B cell (primary cell): ENCODE data around the gene EGFL8. TPM values are rescaled to one million over a fixed set of nuclear protein-coding genes. Genes with fewer than 3 reads are reported as not detected.

ENCODE experiments used
- ATAC-seq: fragments of 200-7000 bp; cut with Tn5 transposase; one replicate; pipeline ENCODE4 v1.10.0; 2021; ENCODE audit warnings: low read depth, mild to moderate bottlenecking, moderate number of reproducible peaks, moderate library complexity
- CTCF ChIA-PET: fragments of 350-600 bp; sonication (Branson Sonifier 250); formaldehyde crosslinking; loops from one replicate; lab custom pipeline; 2021; ENCODE audit warnings: antibody characterized with exemption, inconsistent platforms; lab: Charles Lee
- POLR2A ChIA-PET: fragments of 350-600 bp; sonication (Branson Sonifier 250); formaldehyde crosslinking; loops from one replicate; lab custom pipeline; 2021; ENCODE audit warnings: antibody characterized with exemption; lab: Charles Lee
- DNase-seq: peaks from one replicate; pipeline ENCODE4 v3.0.0; 2013
- H2AFZ ChIP-seq: 2 replicates; pipeline ENCODE4 v1.6.1; 2012; ENCODE audit warnings: mild to moderate bottlenecking, low read depth, low read length; ENCODE audit not compliant: insufficient read depth, poor library complexity, severe bottlenecking
- H3K27ac ChIP-seq, 2 donors: 1 replicate in 1 of 2; 2 replicates in 1 of 2; pipeline ENCODE4 v1.5.1; 2012 to 2013; ENCODE audit warnings: low read length in 2 of 2, mild to moderate bottlenecking in 2 of 2, moderate library complexity in 1 of 2
- H3K27me3 ChIP-seq, 4 experiments: fragments of 200-600 bp in 1 of 4; sonication (generic) in 1 of 4; replicated peaks in 1 of 4; 1 replicate in 2 of 4; 2 replicates in 2 of 4; pipeline versions ENCODE4 v1.6.1 to v1.7.0; 2013 to 2016; ENCODE audit warnings: low read length in 3 of 4, mild to moderate bottlenecking in 2 of 4, mixed read lengths in 1 of 4, moderate library complexity in 1 of 4; ENCODE audit not compliant: insufficient read depth in 4 of 4, control insufficient read depth in 3 of 4; ENCODE audit errors: control extremely low read depth in 1 of 4
- H3K36me3 ChIP-seq, 2 experiments: replicated peaks in 1 of 2; 1 replicate in 1 of 2; 2 replicates in 1 of 2; pipeline versions ENCODE4 v1.6.1 to v1.7.1; 2013; ENCODE audit warnings: low read length in 1 of 2; ENCODE audit not compliant: insufficient read depth in 2 of 2, control insufficient read depth in 1 of 2; ENCODE audit errors: control extremely low read depth in 1 of 2, extremely low read depth in 1 of 2
- H3K4me1 ChIP-seq, 2 donors: fragments of 200-600 bp in 1 of 2; sonication (generic) in 1 of 2; 1 replicate in 1 of 2; 2 replicates in 1 of 2; pipeline versions ENCODE4 v1.5.1 to v1.6.1; 2013 to 2017; ENCODE audit warnings: low read length in 2 of 2; ENCODE audit not compliant: control insufficient read depth in 2 of 2, insufficient read depth in 2 of 2
- H3K4me2 ChIP-seq: replicated peaks from 2 replicates; pipeline ENCODE3; 2012; ENCODE audit warnings: mild to moderate bottlenecking, low read depth, low read length; ENCODE audit not compliant: poor library complexity, severe bottlenecking
- H3K4me3 ChIP-seq, 5 experiments: fragments of 200-600 bp in 1 of 5; sonication (generic) in 1 of 5; 1 replicate in 3 of 5; 2 replicates in 2 of 5; pipeline versions ENCODE4 v1.5.1 to v1.7.0; 2011 to 2016; ENCODE audit warnings: low read length in 4 of 5, mild to moderate bottlenecking in 4 of 5, low read depth in 2 of 5, control low read depth in 1 of 5, moderate library complexity in 1 of 5; ENCODE audit not compliant: insufficient read depth in 1 of 5; ENCODE audit errors: control extremely low read depth in 1 of 5, extremely low read depth in 1 of 5
- H3K79me2 ChIP-seq: fragments of 200-600 bp; sonication (generic); one replicate; pipeline ENCODE4 v1.6.0; 2016; ENCODE audit warnings: low read length; ENCODE audit not compliant: control insufficient read depth, insufficient read depth
- H3K9ac ChIP-seq: fragments of 200-600 bp; sonication (generic); 2 replicates; pipeline ENCODE4 v1.6.1; 2017; ENCODE audit warnings: mild to moderate bottlenecking, low read length, moderate library complexity
- H3K9me3 ChIP-seq, 3 donors: one replicate each; pipeline versions ENCODE4 v1.6.1 to v1.7.1; 2013; ENCODE audit warnings: low read length in 2 of 3; ENCODE audit not compliant: control insufficient read depth in 2 of 3, insufficient read depth in 1 of 3; ENCODE audit errors: control extremely low read depth in 1 of 3
- H4K20me1 ChIP-seq: 2 replicates; pipeline ENCODE4 v1.6.0; 2012; ENCODE audit warnings: mild to moderate bottlenecking, low read length; ENCODE audit not compliant: insufficient read depth, control insufficient read depth, poor library complexity, severe bottlenecking
- H3K27ac Mint-ChIP-seq: one replicate; pipeline ENCODE4 v1.8.0; 2021; ENCODE audit warnings: mixed read lengths
- H3K27me3 Mint-ChIP-seq: one replicate; pipeline ENCODE4 v1.8.0; 2021; ENCODE audit warnings: mixed read lengths
- H3K4me1 Mint-ChIP-seq: one replicate; pipeline ENCODE4 v1.8.0; 2021; ENCODE audit warnings: mixed read lengths
- H3K4me3 Mint-ChIP-seq: one replicate; pipeline ENCODE4 v1.8.0; 2021; ENCODE audit warnings: mixed read lengths
- H3K9me3 Mint-ChIP-seq: one replicate; pipeline ENCODE4 v1.8.0; 2022; ENCODE audit warnings: mixed read lengths; ENCODE audit not compliant: insufficient read depth
- CTCF ChIP-seq: fragments of 200-600 bp; IDR thresholded peaks from one replicate; pipeline ENCODE4 v1.8.0; 2022; ENCODE audit warnings: antibody characterized with exemption, mild to moderate bottlenecking
- EZH2 ChIP-seq: IDR thresholded peaks from 2 replicates; pipeline ENCODE4 v1.6.1; 2012; ENCODE audit warnings: borderline replicate concordance, low read depth, mild to moderate bottlenecking, moderate library complexity, low read length; ENCODE audit not compliant: insufficient read depth, poor library complexity, severe bottlenecking
- WGBS: methylation state at CpG from one replicate; pipeline ENCODE4 v1.1.5; 2013; ENCODE audit warnings: missing lambda C conversion rate; ENCODE audit not compliant: insufficient coverage; 5-methylcytosine and 5-hydroxymethylcytosine counted together
- intact Hi-C: fragments of 100-400 bp; cut with micrococcal nuclease; formaldehyde crosslinking; loops from one replicate; pipeline ENCODE4 v1.10.0; 2022
- polyA plus RNA-seq: library from polyadenylated mRNA; depleted of rRNA; stranded (reverse); fragments of >200 nt; gene quantifications from 2 replicates; pipeline ENCODE4 v1.2.3, GENCODE V29; 2012
- total RNA-seq, 2 donors: library from RNA; stranded (reverse); fragments of 120-200 nt in 1 of 2; gene quantifications; 1 replicate in 1 of 2; 2 replicates in 1 of 2; pipeline versions ENCODE4 v1.2.3 to v1.2.4, GENCODE V29; 2013 to 2022

Gene EGFL8
- total and polyA plus RNA-seq, 2 donors (not counting 1 experiment from before 2014, with no cell fraction given), result 0.91 to 3.9 TPM

DNA sequence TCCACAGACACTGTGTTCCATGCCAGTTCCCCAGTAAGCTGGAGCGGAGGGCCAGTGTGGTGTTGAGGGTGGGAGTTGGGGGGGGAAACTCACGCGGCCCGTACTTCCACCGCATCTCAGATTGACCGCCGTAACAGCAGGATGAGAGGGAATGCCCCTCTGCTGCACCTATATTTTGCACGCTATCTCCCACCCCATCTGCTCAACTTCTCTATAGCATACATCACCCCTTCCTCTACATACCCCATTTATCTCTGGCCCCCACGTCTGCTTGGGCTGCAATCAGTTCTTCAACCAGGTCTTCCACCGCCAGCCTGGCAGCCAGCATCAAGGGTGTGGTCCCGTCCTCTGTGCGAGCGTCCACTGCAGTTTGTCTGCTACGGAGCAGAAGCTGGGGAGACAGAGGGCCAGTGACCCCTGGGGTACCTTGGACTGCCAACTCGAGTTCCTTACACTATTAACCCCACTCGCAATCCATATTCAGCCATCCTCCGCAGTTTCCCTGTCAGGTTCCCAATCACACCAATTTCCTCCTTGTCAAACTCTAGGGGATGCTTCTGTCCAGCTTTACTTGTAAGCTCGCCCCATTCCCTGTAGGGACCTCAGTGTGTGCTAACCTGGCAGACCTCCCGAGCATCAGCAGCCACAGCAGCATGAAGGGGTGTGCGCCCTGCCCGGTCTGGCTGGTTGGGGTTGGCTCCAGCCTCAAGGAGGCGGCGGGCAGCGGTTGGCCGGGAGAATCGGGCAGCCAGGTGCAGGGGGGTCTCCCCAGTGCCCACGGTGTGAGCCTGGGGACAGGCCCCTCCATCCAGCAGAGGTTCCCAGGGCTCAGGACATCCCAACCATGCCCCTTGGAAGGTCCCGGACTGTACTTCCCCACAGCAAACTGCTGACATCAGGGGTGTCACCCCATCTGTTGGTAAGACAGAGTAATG lies 32.6 kb downstream of the EGFL8 start:
- no peaks in the 10 kb centered on the region for H3K27me3 Mint-ChIP-seq
- H3K4me1 Mint-ChIP-seq, result peaks cover 46% of the 10 kb centered on the region
- DNase-seq (peak; percentile 70), ATAC-seq (no peak)
- intact Hi-C loops, result loop anchor here (2.0 to 10.0 kb wide), 9 partner anchors 50 to 775 kb away; partner anchors contain the start of genes BAG6, CLIC1, CSNK2B and EHMT2
- no peaks in the 10 kb centered on the region for H3K27me3 ChIP-seq
- ChIA-PET CTCF (interaction anchor here (0.6 to 1.6 kb wide), 7 partner anchors 15 to 79 kb away, joined by 3 to 7 read pairs (median 4); partner anchors contain the start of gene AGPAT1), POLR2A (interaction anchor here (0.5 to 1.8 kb wide), 12 partner anchors 9 to 1127 kb away, joined by 3 to 25 read pairs (median 5); partner anchors contain the start of genes AGPAT1, ATF6B, FKBPL and RNF5)
- H3K9ac ChIP-seq, result peak overlapping the region; percentile 99
- no peaks in the 10 kb centered on the region for H4K20me1 ChIP-seq
- peak overlapping the region; percentile 91 for H3K4me2 ChIP-seq
- peaks cover 12% of the 10 kb centered on the region for H3K79me2 ChIP-seq
- no peaks in the 10 kb centered on the region for H3K9me3 ChIP-seq
- H3K9me3 Mint-ChIP-seq, result no peaks in the 10 kb centered on the region
- H3K4me1 ChIP-seq, result peaks cover 32 to 43% of the 10 kb centered on the region in 2 donors
- peak overlapping the region; percentile 65 for H2AFZ ChIP-seq
- TF ChIP-seq EZH2 (no peak), CTCF (no peak)
- peaks cover 0 to under 1% of the 10 kb centered on the region in 2 experiments for H3K36me3 ChIP-seq
- 57% methylated on average over 23 of the region's 28 CpGs for WGBS
- H3K4me3 ChIP-seq, result peak overlapping the region in 4 of 5 experiments; percentile 89 to 99 (median 94)
- peak overlapping the region; percentile 99 for H3K27ac Mint-ChIP-seq
- H3K27ac ChIP-seq, result peak overlapping the region; percentile 99 to 100
- peak overlapping the region; percentile 95 for H3K4me3 Mint-ChIP-seq
